C4-2B (cell line): ENCODE data around the gene SLC12A1.

Source experiments
- ZFX ChIP-seq: fragments of 450-650 bp; IDR thresholded peaks from 2 replicates; pipeline ENCODE4 v1.6.1; 2017
- TF ChIP-seq, protein P1 (sequence below): fragments of 450-650 bp; conservative IDR thresholded peaks from 2 replicates; pipeline ENCODE4 v1.5.1; 2017; ENCODE audit warnings: mild to moderate bottlenecking

DNA sequence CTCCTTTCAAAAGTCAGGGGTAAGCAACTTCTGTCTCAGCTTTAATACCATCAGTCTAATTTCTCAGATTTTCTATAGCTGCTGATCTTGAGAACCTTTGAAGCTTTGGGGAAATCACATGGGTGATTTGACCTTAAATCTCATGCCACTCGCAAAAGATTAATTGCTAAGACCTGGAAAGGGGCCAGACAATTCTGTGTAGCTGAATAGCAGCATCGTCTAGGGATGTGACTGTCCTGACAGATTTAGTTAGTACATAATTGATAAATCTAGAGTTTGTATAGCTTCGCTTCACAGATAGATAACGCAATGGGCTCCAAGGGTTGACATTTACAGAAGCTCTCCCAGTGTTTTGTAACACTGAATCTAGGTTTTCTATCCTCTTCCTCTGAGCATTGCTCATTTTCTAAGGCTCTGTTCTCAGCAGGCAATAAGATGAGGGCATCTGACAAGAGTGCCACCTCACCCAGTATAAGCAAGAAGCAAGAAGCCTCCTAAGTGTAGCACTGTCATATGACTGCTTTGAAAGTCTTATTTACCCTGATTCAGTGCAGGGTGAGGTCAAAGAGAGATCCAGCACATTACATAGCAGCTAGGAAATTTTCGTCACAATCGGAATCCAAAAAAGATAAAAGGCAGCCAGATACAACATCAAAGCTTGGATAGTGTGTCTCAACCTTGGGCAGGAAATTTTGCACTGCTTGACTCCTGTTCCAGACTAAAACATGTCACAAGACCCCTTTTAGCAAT is 77.5 kb downstream of the SLC12A1 start:
- TF ChIP-seq, protein P1, sequence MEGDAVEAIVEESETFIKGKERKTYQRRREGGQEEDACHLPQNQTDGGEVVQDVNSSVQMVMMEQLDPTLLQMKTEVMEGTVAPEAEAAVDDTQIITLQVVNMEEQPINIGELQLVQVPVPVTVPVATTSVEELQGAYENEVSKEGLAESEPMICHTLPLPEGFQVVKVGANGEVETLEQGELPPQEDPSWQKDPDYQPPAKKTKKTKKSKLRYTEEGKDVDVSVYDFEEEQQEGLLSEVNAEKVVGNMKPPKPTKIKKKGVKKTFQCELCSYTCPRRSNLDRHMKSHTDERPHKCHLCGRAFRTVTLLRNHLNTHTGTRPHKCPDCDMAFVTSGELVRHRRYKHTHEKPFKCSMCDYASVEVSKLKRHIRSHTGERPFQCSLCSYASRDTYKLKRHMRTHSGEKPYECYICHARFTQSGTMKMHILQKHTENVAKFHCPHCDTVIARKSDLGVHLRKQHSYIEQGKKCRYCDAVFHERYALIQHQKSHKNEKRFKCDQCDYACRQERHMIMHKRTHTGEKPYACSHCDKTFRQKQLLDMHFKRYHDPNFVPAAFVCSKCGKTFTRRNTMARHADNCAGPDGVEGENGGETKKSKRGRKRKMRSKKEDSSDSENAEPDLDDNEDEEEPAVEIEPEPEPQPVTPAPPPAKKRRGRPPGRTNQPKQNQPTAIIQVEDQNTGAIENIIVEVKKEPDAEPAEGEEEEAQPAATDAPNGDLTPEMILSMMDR, result no peak
- TF ChIP-seq ZFX, result no peak
